IMR-90 (cell line): Measurements from ENCODE around the gene ZDBF2. TPM values are rescaled to one million over a fixed set of nuclear protein-coding genes. Genes with fewer than 3 reads are reported as not detected.

Source experiments
- ATAC-seq: fragments of 200-7000 bp; cut with Tn5 transposase; 2 replicates; pipeline ENCODE4 v1.9.1; 2020; ENCODE audit warnings: low read depth, mild to moderate bottlenecking, moderate library complexity
- BruUV-seq: library from RNA; stranded (reverse); fragments of 400-500 nt; replicated peaks from 2 replicates; lab custom pipeline; 2021; lab: Mats Ljungman, UMichigan
- CTCF ChIA-PET: fragments of 300-600 bp; formaldehyde crosslinking; extraction: SDS; loops from one replicate; lab custom pipeline; 2021; ENCODE audit warnings: antibody characterized with exemption; lab: Yijun Ruan, JAX
- POLR2A ChIA-PET: fragments of 300-600 bp; sonication (Branson Sonifier 250); formaldehyde crosslinking; loops from one replicate; lab custom pipeline; 2022; ENCODE audit warnings: antibody characterized with exemption; ENCODE audit not compliant: unreplicated experiment; lab: Charles Lee
- DNase-seq: peaks from one replicate; pipeline ENCODE4 v3.0.0; 2013
- H2AFZ ChIP-seq: replicated peaks from 2 replicates; pipeline ENCODE3; 2013; ENCODE audit warnings: low read length, mild to moderate bottlenecking; ENCODE audit not compliant: poor library complexity
- H2AK5ac ChIP-seq: 2 replicates; pipeline ENCODE4 v1.6.1; 2013; ENCODE audit warnings: low read depth, low read length, inconsistent platforms
- H2AK9ac ChIP-seq: replicated peaks from 2 replicates; pipeline ENCODE3; 2013; ENCODE audit warnings: mild to moderate bottlenecking, low read depth, low read length, moderate library complexity; ENCODE audit not compliant: poor library complexity
- H2BK120ac ChIP-seq: 2 replicates; pipeline ENCODE4 v1.6.1; 2013; ENCODE audit warnings: low read depth, low read length, inconsistent platforms
- H2BK15ac ChIP-seq: 3 replicates; pipeline ENCODE4 v1.6.1; 2013; ENCODE audit warnings: low read depth, low read length, inconsistent platforms
- H2BK20ac ChIP-seq: 2 replicates; pipeline ENCODE4 v1.6.1; 2013; ENCODE audit warnings: low read depth, mild to moderate bottlenecking, inconsistent platforms, low read length, moderate library complexity
- H2BK5ac ChIP-seq: 2 replicates; pipeline ENCODE4 v1.6.1; 2013; ENCODE audit warnings: mild to moderate bottlenecking, low read depth, low read length, inconsistent platforms; ENCODE audit not compliant: poor library complexity, severe bottlenecking
- H3K14ac ChIP-seq: replicated peaks from 2 replicates; pipeline ENCODE4 v1.6.1; 2013; ENCODE audit warnings: low read depth, low read length, inconsistent platforms
- H3K18ac ChIP-seq: 2 replicates; pipeline ENCODE4 v1.6.1; 2013; ENCODE audit warnings: low read depth, low read length, control low read depth
- H3K23ac ChIP-seq: 2 replicates; pipeline ENCODE4 v1.6.1; 2013; ENCODE audit warnings: low read depth, low read length, inconsistent platforms
- H3K27ac ChIP-seq: 2 replicates; pipeline ENCODE4 v1.5.1; 2013; ENCODE audit warnings: mild to moderate bottlenecking, control low read depth, low read length; ENCODE audit not compliant: insufficient read depth
- H3K27me3 ChIP-seq: 2 replicates; pipeline ENCODE4 v1.6.1; 2013; ENCODE audit warnings: low read length; ENCODE audit not compliant: control insufficient read depth, insufficient read depth
- H3K36me3 ChIP-seq: 2 replicates; pipeline ENCODE4 v1.6.1; 2013; ENCODE audit warnings: low read length, mixed read lengths; ENCODE audit not compliant: control insufficient read depth, insufficient read depth
- H3K4ac ChIP-seq: 2 replicates; pipeline ENCODE4 v1.6.1; 2013; ENCODE audit warnings: low read depth, low read length, inconsistent platforms
- H3K4me1 ChIP-seq: 2 replicates; pipeline ENCODE4 v1.6.1; 2013; ENCODE audit warnings: low read length, mixed read lengths; ENCODE audit not compliant: control insufficient read depth, insufficient read depth
- H3K4me2 ChIP-seq: 2 replicates; pipeline ENCODE4 v1.6.1; 2013; ENCODE audit warnings: low read depth, mild to moderate bottlenecking, control low read depth, low read length, moderate library complexity
- H3K4me3 ChIP-seq: 2 replicates; pipeline ENCODE4 v1.5.1; 2013; ENCODE audit warnings: low read depth, mild to moderate bottlenecking, control low read depth, low read length, moderate library complexity; ENCODE audit not compliant: insufficient read depth
- H3K56ac ChIP-seq: 2 replicates; pipeline ENCODE4 v1.6.1; 2013; ENCODE audit warnings: low read length, inconsistent platforms; ENCODE audit not compliant: insufficient read depth; ENCODE audit errors: extremely low read depth
- H3K79me1 ChIP-seq, 2 experiments: 2 replicates each; pipeline ENCODE4 v1.6.1; 2013; ENCODE audit warnings: low read length in 2 of 2, inconsistent platforms in 1 of 2, low read depth in 1 of 2
- H3K9ac ChIP-seq: 2 replicates; pipeline ENCODE4 v1.6.1; 2013; ENCODE audit warnings: low read depth, low read length, control low read depth
- H3K9me1 ChIP-seq: 2 replicates; pipeline ENCODE4 v1.6.1; 2013; ENCODE audit warnings: low read length, inconsistent platforms; ENCODE audit not compliant: insufficient read depth
- H3K9me3 ChIP-seq: 2 replicates; pipeline ENCODE4 v1.6.1; 2013; ENCODE audit warnings: low read length; ENCODE audit not compliant: control insufficient read depth, insufficient read depth
- H4K20me1 ChIP-seq: 2 replicates; pipeline ENCODE4 v1.6.1; 2013; ENCODE audit warnings: low read length, inconsistent platforms; ENCODE audit not compliant: insufficient read depth
- H4K5ac ChIP-seq: 2 replicates; pipeline ENCODE4 v1.6.1; 2013; ENCODE audit warnings: mild to moderate bottlenecking, low read depth, low read length, control low read depth
- H4K8ac ChIP-seq, 2 experiments: 2 replicates each; pipeline ENCODE4 v1.6.1; 2013; ENCODE audit warnings: low read depth in 2 of 2, low read length in 2 of 2, control low read depth in 1 of 2, inconsistent platforms in 1 of 2
- H4K91ac ChIP-seq: 2 replicates; pipeline ENCODE4 v1.6.1; 2013; ENCODE audit warnings: low read depth, low read length, inconsistent platforms; ENCODE audit not compliant: insufficient read depth
- BHLHE40 ChIP-seq: fragments of 150-350 bp; IDR thresholded peaks from 2 replicates; pipeline ENCODE4 v1.6.1; 2016; ENCODE audit warnings: mild to moderate bottlenecking, low read depth, low read length
- CEBPB ChIP-seq: IDR thresholded peaks from 2 replicates; pipeline ENCODE4 v1.6.1; 2012; ENCODE audit warnings: low read depth, low read length, improper control_type of control experiment
- CHD1 ChIP-seq: IDR thresholded peaks from 2 replicates; pipeline ENCODE4 v1.6.1; 2012; ENCODE audit warnings: low read depth, low read length, improper control_type of control experiment
- CTCF ChIP-seq: conservative IDR thresholded peaks from 2 replicates; pipeline ENCODE4 v1.5.1; 2012; ENCODE audit warnings: mild to moderate bottlenecking, low read depth, low read length, improper control_type of control experiment
- FOS ChIP-seq: fragments of 150-350 bp; IDR thresholded peaks from 2 replicates; pipeline ENCODE4 v1.6.1; 2016; ENCODE audit warnings: low read depth, low read length
- MAFK ChIP-seq: IDR thresholded peaks from 2 replicates; pipeline ENCODE4 v1.6.1; 2012; ENCODE audit warnings: low read depth, low read length, improper control_type of control experiment
- MXI1 ChIP-seq: IDR thresholded peaks from 2 replicates; pipeline ENCODE4 v1.6.1; 2012; ENCODE audit warnings: low read depth, mild to moderate bottlenecking, low read length, moderate library complexity, borderline replicate concordance
- RAD21 ChIP-seq: IDR thresholded peaks from 2 replicates; pipeline ENCODE4 v1.6.1; 2012; ENCODE audit warnings: low read length, improper control_type of control experiment
- RCOR1 ChIP-seq: IDR thresholded peaks from 2 replicates; pipeline ENCODE4 v1.6.1; 2012; ENCODE audit warnings: mild to moderate bottlenecking, low read length, improper control_type of control experiment; ENCODE audit not compliant: insufficient replicate concordance
- RFX5 ChIP-seq: IDR thresholded peaks from 2 replicates; pipeline ENCODE4 v1.8.0; 2012; ENCODE audit warnings: low read depth, mild to moderate bottlenecking, low read length, moderate library complexity
- USF2 ChIP-seq: fragments of 150-350 bp; IDR thresholded peaks from 2 replicates; pipeline ENCODE4 v1.6.1; 2017; ENCODE audit warnings: mild to moderate bottlenecking, antibody characterized with exemption, low read length, low read depth
- WGBS, 2 experiments: methylation state at CpG; one replicate each; pipeline versions ENCODE4 v1.1.5 to v1.1.7; 2013; ENCODE audit warnings: missing lambda C conversion rate in 2 of 2; ENCODE audit not compliant: insufficient read length in 1 of 2; ENCODE audit errors: extremely low coverage in 2 of 2; 5-methylcytosine and 5-hydroxymethylcytosine counted together
- dilution Hi-C: fragments of 300-500 bp; cut with HindIII; formaldehyde crosslinking; loops from one replicate; pipeline ENCODE4 v1.14.3; 2018; ENCODE audit warnings: low sequenced_read_pairs; ENCODE audit not compliant: unreplicated experiment
- in situ Hi-C: fragments of 300-500 bp; cut with MboI; formaldehyde crosslinking; loops from 3 replicates; pipeline ENCODE4 v1.14.3; 2019; ENCODE audit warnings: low sequenced_read_pairs, inconsistent platforms, mixed read lengths
- intact Hi-C: fragments of 100-400 bp; cut with micrococcal nuclease; formaldehyde crosslinking; loops from 2 replicates; pipeline ENCODE4 v1.10.0; 2022
- polyA plus RNA-seq, 3 experiments: library from polyadenylated mRNA; depleted of rRNA; stranded (reverse); fragments of >200 nt; gene quantifications; 2 replicates each; pipeline ENCODE4 v1.2.3, GENCODE V29; 2012; ENCODE audit warnings: low replicate concordance in 1 of 3
- total RNA-seq: library from RNA; depleted of rRNA; stranded (reverse); fragments of >200 nt; gene quantifications from 2 replicates; pipeline ENCODE4 v1.2.3, GENCODE V29; 2012

Gene ZDBF2
- total and polyA plus RNA-seq, 2 of the 4 experiments (the other 2 are of a cell fraction): 1.9 to 10.2 TPM

- POLR2A ChIA-PET: no interaction called here
- no peaks in the 10 kb centered on the region for H3K9me1 ChIP-seq
- no peak for ATAC-seq
- no peak overlapping the region for H3K23ac ChIP-seq
- no peak overlapping the region for H2AFZ ChIP-seq
- H2BK120ac ChIP-seq: no peak overlapping the region
- no peak overlapping the region for H3K56ac ChIP-seq
- H2BK15ac ChIP-seq: no peak overlapping the region
- no peak overlapping the region for H2AK5ac ChIP-seq
- intact Hi-C loops (no loop called here), dilution Hi-C loops (no loop called here), in situ Hi-C loops (loop anchor here (10.0 kb wide), 1 partner anchor 103 kb away; no protein-coding TSS in a partner anchor)
- no peak overlapping the region for H4K8ac ChIP-seq
- WGBS, 2 experiments: 20% methylated on average over 2 of the region's 5 CpGs; no CpG with 5 or more reads in 1 of the 2 experiments
- H2BK5ac ChIP-seq: no peak overlapping the region
- H3K36me3 ChIP-seq: no peaks in the 10 kb centered on the region
- H3K27me3 ChIP-seq: peaks cover 41% of the 10 kb centered on the region
- no TSS peak for BruUV-seq
- no peak overlapping the region for H3K14ac ChIP-seq
- TF ChIP-seq RFX5: no peak
- no peak for TF ChIP-seq RAD21
- TF ChIP-seq FOS: no peak
- TF ChIP-seq CTCF: no peak
- no peak for TF ChIP-seq CEBPB
- no peak for TF ChIP-seq RCOR1
- TF ChIP-seq MXI1: no peak
- TF ChIP-seq CHD1: no peak
- TF ChIP-seq USF2: no peak
- no peak for TF ChIP-seq MAFK
- no peak for TF ChIP-seq BHLHE40
- no peak overlapping the region for H3K9ac ChIP-seq
- H3K4ac ChIP-seq: no peak overlapping the region
- CTCF ChIA-PET: interaction anchor here (0.6 to 0.7 kb wide), 2 partner anchors 65 to 121 kb away, joined by 3 read pairs; no protein-coding TSS in a partner anchor
- H3K4me1 ChIP-seq: no peaks in the 10 kb centered on the region
- H3K4me2 ChIP-seq: no peak overlapping the region
- no peak for DNase-seq
- H3K9me3 ChIP-seq: no peaks in the 10 kb centered on the region
- no peak overlapping the region for H2AK9ac ChIP-seq
- no peak overlapping the region for H3K4me3 ChIP-seq
- no peaks in the 10 kb centered on the region for H3K79me1 ChIP-seq
- no peak overlapping the region for H4K91ac ChIP-seq
- H2BK20ac ChIP-seq: no peak overlapping the region
- H3K18ac ChIP-seq: no peak overlapping the region
- H4K20me1 ChIP-seq: no peaks in the 10 kb centered on the region
- no peak overlapping the region for H3K27ac ChIP-seq
- no peak overlapping the region for H4K5ac ChIP-seq
These were observed 6.9 kb upstream of the ZDBF2 start for GRCh38 chr2:206267567-206267966.
